Mesenteric fat pad (tissue), 1 donor: ENCODE measurements around the gene RRH. TPM values are rescaled to one million over a fixed set of nuclear protein-coding genes. Genes with fewer than 3 reads are reported as not detected.
"Not testable (repeated sequence)": the region's sequence is repeated elsewhere in the genome, so short reads cannot be mapped to it uniquely, and the experiment has no call there.

Experiments
- DNase-seq: peaks from one replicate; pipeline ENCODE4 v3.0.0-alpha.2; 2020; ENCODE audit warnings: low spot score
- long read RNA-seq: library from polyadenylated mRNA; unstranded; transcript quantifications from one replicate; pipeline ENCODE4 v2.0.0, GENCODE V29; 2020
- total RNA-seq: library from RNA; stranded (reverse); fragmentation: NEBNext Ultra II Directional; extraction: Animal tissue kit (Norgen Biotek cat#: 25700); gene quantifications from one replicate; pipeline ENCODE4 v1.2.1, GENCODE V29; 2021
- donor health status: DM: yes; HTN: yes; CAD: no.

The RRH gene, protein sequence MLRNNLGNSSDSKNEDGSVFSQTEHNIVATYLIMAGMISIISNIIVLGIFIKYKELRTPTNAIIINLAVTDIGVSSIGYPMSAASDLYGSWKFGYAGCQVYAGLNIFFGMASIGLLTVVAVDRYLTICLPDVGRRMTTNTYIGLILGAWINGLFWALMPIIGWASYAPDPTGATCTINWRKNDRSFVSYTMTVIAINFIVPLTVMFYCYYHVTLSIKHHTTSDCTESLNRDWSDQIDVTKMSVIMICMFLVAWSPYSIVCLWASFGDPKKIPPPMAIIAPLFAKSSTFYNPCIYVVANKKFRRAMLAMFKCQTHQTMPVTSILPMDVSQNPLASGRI
- not detected for total RNA-seq
- long read RNA-seq = 0 reads

DNA sequence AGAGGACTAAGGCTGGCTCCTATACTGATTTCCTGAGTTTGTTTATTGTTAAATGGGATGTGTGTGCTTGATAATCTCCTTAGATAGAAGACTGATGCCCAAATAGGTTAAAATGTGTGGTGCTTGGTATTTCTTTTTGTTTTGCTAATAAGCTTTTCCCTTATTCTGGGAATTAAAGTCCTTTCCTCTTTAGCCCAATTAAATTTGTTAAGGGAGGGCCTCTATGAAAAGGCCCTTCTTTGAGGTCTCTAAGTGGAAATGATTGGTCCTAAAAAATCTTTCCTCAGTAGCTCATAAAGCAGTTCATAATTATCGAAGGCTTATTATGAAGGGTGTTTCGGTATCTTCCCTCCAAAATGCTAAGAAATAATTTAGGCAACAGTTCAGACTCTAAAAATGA is at the start of gene RRH:
RRH (plus strand) TSS at position 301 of the 400 bp plus-strand sequence; CDS start at position 357, 56 bp downstream.
- no peak for DNase-seq

DNA sequence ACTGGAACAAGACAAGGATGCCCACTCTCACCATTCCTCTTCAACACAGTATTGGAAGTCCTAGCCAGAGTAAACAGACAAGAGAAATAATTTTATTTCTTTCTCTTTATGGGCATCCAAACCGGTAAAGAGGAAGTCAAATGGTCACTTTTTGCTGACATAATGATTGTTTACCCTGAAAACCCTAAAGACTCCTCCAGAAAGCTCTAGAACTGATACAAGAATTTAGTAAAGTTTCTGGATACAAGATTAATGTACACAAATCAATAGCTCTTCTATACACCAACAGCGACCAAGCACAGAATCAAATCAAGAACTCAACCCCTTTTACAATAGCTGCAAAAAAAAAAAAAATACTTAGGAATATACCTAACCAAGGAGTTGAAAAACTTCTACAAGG is 45.7 kb upstream of the RRH start:
- not testable (repeated sequence) for DNase-seq

DNA sequence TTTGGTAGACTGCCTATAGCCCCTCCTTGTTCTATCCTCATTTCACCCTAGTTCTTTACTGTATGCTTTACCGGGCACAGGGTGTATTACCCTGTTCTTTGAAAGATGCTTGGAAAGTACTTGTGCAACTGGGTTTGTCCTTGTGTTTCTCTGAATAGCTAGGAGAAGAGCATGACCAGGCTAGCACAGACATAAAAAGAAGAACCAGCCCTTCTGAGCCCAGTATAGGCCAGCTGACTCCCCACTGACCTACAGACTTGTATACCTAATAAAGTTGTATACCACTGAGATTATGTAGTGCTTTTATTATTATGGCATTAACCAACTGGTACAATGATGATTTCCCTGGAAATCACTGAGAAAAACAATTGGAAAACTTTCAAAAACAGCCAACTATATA is 40.9 kb upstream of the RRH start:
- no peak for DNase-seq

DNA sequence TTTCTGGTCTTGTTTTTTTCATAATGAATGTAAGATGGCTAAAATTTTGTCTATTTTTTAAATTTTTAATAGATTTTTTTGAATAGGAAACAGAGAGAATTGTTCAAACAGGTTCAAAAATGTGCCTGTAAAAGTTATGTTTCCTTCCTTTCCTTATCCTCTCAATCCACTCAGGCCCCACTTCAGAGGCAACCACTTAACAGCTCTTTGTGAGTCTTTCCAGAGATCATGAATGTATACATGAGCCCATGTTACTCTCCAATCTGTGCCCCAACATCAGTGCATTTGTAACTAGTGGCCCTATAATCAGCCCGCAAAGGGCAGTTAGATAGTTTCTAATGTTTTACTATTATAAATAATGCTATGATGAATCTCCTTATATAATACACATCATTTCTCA is 40.0 kb upstream of the RRH start:
- DNase-seq = no peak

DNA sequence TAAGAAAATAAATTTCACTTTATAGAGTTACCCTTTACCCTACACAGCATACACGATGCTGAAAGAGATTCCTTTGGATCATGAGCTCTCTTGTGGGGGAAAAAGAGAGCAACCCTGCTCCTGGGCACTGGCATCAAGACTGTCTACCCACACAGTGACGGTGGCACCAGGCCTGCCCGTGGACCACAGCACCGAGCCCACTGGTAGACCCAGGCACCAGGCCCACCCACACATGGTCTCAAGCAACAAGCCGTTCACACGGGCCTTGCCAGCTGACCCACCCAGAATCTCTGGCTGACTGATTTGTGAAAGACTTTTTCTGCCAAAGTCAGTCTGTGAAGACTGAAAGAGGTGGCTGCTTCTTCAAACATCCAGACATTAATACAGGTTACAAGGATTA is 32.7 kb upstream of the RRH start:
- DNase-seq = no peak

DNA sequence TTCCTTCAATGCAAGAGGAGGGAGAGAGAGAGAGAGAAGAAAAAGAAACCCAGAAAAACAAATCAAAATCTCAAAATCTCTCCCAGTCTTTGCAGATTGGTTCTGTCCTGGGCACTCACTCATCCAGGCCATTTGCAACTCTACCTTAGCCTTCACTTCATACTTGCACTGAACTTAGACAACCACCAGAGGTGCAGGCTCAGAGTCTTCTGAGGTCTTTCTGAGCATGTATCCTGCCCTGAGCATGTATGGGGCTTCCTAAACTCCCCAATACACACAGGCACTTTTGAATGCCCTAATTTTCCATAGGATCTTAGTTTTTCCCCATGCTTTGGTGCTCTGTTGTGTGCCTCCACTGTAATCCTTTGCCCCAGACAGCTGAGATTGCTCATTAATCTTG is 28.9 kb upstream of the RRH start:
- no peak for DNase-seq

DNA sequence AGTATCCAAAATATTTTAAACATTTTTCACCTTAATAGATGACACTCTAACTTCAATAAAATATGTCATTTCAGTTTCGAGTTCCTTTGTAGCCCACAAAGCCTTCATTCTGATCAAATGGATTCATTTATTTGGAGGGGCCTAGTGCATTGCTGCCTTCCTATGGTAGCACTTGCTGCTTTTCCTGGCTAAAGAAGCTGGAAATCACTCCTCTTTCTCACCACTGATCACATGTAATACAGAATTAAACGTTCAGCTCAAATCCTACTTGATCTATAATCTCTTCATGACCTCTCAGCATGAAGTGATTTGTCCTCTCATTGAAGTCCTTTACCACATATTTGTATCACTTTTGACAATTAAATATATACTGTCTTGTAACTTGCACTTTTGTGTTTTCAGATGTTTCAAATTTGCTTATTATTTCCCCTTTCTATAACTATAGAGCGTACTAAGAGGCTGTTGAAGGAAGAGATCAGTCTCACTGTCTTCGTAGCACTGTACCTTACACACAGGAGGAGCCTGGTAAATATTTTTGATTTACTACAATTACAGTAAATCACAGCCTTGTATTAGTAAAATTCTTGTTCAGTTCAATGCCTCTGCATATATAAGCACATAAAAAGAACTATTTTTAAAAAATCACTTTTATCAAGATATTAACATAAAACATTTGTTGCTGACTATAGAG is 26.5 kb upstream of the RRH start:
- no peak for DNase-seq

DNA sequence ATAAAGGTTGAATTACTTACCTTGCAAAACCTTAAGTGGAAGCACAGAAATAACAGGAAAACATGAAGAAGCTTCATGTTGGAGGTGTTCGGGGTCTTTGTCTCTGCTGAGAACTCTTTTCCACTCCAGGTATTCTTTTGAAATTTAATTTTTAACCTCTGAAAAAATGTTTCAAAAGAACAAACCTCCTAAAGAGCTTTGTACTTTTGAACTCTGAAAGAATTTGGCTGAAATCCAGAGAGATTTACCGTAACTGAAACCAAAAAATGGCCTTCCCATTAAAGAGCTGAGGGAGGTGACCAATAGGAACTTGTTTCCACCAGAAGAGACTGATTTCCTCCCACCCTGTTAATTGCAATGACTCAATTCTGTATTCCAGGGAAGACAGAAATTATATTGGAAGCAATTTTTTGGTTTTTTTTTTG is 25.9 kb upstream of the RRH start, which contains the start of gene CFI:
CFI (minus strand) TSS at position 105 of the 425 bp plus-strand sequence; CDS start at position 77, 28 bp downstream.
- no peak for DNase-seq

DNA sequence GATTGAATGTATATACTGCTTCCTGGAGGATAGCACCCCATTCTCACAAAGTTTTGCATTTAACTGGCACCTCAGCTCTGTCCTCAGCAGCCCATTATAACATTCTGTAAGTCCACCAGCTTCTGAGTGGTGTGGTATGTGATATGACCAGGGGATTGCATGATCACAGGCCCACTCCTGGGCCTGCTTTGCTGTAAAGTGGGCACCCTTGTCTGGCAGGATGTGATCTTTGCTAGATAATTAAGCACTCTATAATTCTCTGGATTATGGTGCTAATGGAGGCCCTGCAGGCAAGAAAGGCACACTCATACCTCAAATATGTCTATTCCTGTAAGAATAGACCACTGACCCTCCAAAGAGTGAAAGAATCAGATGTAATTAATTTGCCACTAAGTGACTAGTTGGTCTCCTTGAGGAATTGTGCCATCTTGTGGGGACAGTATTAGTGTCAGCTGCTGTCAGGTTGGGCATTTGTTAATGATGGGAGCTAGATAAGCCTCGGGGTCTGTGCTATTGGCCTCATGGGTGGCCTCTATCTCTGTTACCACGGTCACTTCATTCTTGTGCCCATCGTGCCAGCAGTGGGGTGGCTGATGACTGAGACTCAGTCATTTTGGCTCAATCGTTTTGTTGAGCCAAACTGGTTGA is 23.7 kb upstream of the RRH start:
- DNase-seq = no peak

DNA sequence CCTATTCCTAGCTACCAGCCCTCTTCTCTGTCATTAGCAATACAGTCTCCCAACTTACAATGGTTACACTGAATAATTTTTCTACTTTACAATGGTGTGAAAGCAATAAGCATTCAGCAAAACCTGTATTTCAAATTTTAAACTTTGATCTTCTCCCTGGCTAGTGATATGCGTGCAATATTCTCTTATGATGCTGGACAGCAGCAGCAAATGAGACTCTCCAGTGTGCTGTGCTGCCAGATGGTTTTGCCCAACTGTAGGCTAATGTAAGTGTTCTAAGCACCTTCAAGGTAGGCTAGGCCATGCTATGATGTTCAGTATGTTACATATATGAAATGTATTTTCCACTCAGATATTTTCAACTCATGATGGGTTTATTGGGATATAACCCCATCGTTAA is 18.1 kb upstream of the RRH start:
- no peak for DNase-seq

DNA sequence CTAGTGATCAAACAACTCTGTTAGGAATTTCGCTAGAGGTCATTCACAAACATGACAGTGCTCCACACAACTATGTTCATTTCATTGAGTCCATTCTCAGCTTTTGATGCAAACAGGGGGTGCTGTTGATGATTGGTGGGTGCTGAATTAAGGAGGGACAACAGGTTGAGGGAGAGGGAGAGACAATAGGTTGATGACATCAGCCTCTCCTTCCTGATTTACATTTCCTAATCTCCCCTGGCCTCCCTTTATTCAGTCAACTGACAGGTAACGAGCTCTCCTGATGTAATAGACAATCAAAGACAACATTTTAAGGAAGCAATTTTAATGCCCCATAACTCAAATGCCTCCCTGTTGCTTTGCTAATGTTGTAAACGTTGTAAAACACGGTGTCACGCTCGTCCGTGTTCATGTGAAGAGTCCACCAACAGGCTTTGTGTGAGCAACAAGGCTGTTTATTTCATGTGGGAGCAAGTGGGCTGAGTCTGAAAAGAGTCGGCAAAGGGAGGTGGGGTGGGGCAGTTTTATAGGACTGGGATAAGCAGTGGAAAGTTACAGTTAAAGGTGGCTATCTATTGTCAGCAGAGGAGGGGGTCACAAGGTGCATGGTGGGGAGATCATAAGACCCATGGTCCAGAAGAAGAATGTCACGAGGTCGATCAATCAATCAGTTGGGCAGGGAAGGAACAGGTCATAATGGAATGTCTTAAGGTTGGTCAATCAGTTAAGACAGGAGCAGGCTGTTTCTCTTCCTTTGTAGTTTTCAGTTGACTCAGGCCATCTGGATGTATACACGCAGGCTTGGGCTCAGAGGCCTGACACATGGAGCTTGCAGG is 17.0 kb upstream of the RRH start:
- no peak for DNase-seq

DNA sequence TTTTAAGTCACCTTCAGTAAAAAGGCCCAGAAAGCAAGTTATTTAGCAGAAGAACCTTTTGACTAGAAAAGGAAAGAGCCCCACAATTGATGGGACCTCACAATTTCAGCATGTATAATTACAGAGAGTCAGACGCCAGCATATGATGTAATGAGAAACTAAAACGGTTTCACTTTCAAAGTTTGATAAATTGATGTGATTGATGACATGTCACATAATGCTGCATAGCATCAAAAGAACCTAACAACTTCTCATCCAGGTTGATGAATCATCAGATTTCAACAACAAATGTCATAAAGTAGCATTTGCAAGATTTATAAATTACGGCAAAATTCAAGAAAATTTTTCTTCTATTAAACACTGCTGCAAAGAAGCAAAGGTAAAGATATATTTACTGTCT is 16.1 kb upstream of the RRH start:
- DNase-seq = no peak

DNA sequence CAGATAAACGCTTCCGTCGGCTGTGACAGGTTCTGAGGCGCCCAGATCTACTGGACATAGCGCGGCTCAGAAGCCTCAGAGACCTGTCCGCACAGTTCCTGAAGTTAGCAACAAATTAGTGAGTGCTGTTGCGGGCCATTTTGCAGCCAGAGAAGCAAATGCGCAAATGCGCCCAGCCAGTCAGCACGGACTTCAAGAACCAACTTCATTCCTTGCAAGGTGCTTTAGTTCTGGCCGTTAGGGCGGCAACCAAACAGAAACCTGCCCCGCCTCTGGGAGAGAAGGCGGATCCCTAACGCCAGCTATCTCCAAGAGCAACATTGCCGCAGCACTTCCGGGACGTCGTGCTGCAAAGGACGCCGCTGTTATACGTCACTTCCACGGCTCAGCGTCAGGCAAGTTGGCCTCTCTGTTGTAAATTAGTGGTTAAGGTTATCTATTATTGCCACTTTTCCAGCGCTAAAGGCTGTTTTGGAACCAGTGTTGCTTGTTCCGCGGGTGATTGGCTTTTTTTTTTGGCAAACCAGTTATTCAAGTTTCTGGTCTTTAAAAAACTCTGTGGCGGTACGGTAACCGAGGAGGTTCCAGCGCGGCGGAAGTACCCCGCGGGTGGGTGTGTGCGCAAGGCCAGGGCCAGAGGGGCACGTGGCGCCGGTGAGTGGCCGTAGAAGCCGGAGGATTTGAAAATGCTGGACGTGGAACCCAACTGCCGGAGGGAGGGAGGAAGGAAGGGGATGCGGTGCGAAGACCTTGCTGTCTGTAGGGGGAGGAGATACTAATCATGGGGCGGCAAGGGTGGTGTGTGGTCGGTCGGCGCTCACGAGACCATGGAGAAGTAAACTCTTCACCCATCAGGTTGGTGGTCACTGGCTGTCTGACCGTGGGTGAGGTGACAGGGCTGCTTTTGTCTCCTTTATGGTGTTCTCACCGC is 12.4 kb upstream of the RRH start, which contains the start of gene GAR1:
GAR1 (plus strand) TSS at position 612 of the 931 bp plus-strand sequence. CDS start 403 bp downstream, outside the sequence.
- DNase-seq = peak; percentile 91

DNA sequence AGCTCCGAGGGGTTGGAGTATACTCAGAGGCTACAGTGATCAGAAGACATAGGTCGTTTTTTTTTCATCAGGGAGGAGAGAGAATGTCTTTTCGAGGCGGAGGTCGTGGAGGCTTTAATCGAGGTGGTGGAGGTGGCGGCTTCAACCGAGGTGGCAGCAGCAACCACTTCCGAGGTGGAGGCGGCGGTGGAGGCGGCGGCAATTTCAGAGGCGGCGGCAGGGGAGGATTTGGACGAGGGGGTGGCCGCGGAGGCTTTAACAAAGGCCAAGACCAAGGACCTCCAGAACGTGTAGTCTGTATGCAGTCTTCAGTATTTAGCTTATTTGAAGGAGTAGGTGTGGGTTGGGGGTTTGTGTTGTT is 11.7 kb upstream of the RRH start:
- DNase-seq = no peak

DNA sequence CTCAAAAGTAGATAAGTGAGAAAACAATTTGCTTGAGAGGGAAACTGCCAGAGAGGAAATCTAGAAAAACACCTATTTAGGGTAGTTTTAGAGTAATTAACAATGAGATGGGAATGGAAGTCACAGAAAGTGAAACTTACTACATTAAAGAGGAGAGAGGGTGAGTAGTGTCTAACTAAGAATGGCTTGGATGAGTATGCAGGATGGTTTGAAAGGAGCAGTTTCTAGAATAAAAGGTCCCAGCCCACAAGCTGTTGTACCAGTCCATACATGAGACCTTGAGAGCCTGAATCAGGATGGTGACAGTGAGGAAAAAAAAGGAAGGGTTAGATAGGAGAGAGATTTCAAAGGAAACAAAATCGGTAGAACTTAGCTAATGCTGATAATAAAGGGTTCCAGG is 10.9 kb upstream of the RRH start:
- DNase-seq = no peak

DNA sequence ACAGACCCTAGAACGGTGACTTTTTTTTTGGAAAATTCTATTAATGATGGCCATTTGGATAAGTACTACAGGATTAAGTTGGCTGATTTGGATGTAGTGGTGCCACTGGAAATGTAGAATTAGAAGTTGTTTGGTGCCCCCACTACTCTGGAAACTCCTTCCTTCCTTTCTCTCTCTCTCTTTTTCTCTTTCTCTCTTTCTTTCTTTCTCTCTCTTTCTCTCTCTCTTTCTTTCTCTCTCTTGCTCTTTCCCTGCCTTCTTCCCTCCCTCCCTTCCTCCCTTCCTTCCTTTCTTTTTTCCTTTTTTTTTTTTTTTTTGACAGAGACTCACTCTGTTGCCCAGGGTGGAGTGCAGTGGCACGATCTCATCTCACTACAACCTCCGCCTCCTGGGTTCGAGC is 9.5 kb upstream of the RRH start:
- no peak for DNase-seq

DNA sequence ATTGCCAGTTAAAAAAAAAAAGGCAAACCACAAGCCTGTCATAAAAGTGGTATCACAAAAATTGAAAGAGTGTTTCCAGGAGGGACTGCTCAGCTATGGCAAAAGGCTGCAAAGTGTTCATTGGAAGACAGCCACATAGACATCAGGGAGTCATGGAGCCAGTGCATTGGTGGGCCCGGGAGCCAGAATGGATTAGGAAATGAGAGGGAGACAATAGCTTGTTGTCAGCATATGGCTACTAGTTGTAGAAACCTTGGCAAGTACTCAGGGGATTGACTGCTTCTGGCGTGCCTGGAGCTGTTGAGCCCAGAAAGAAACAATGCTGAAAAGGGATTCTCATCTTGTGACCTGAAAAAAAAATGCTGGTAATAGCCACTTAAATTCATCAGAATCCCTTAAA is 7.2 kb upstream of the RRH start:
- DNase-seq = no peak

DNA sequence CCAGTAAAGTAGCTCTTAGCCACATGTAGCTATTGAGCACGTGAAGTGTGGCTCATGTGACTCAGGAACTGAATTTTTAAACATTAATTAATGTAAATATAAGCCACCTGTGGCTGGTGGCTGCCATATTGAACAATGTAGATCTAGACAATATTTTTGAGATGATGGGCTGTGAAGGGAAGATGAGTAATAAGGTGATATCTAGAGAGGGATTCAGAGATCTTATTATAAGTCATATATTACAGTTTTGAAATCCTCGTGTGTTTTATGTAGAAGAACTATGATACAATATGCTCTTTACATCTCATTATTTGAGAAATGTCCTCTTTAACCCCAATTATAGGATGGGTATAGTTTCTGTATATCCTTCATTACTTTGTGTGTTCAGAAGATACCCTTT is 6.6 kb upstream of the RRH start:
- no peak for DNase-seq

DNA sequence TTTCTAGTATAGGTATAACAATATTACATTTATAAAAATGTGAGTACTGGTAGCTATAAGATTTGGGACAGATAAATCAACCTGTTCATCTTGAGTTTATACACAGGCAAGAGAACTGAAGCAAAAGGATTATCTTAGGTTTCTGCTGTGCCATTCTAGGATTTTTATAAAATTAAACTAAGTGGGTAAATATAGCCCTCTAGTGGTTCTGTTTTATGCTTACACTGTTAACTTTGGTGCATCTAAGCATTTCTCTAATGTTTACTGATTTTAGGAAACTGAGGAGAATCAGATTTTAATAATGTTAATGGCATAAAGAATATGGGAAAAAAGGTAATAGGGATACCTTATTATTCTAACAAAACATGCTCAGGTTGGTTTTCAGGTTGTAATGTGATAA is 1.1 kb upstream of the RRH start:
- DNase-seq = no peak

DNA sequence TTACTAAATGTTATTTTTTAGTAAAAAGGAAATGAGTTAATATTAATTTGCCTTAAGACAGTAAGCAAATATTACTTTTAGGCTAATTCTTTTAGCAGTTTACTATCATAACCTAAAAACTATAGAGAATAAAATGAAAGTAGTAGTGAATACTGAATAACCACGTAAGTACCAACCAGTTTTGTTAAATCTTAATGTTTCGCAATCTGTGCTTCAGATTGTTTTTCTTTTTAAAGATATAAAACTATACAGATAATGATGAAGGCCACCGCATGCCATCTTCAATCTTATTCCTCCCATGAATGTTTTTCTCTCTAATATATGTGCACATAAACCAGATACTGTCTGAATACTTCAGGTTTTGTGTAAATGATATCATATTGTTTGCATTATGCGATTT is 6.0 kb downstream of the RRH start:
- DNase-seq = no peak
